Thoracic aorta (tissue), 2 donors: ENCODE results near the gene XRCC4. TPM values are rescaled to one million over a fixed set of nuclear protein-coding genes. Genes with fewer than 3 reads are reported as not detected.

Experiments
- ATAC-seq: fragments of 150-250 bp; one replicate; pipeline ENCODE4 v1.8.0; 2017; ENCODE audit warnings: low read depth; ENCODE audit not compliant: insufficient number of reproducible peaks, low FRiP score
- DNase-seq: peaks from one replicate; pipeline ENCODE4 v3.0.0-alpha.2; 2020; ENCODE audit warnings: low spot score
- H3K27ac ChIP-seq, 2 donors: fragments of 200-600 bp; sonication (generic); 1 replicate in 1 of 2; 2 replicates in 1 of 2; pipeline ENCODE4 v1.5.1; 2016; ENCODE audit warnings: mild to moderate bottlenecking in 2 of 2, moderate library complexity in 2 of 2
- H3K27me3 ChIP-seq: fragments of 200-600 bp; sonication (generic); replicated peaks from 2 replicates; pipeline ENCODE4 v1.6.0; 2016; ENCODE audit warnings: mild to moderate bottlenecking; ENCODE audit not compliant: insufficient read depth
- H3K36me3 ChIP-seq: fragments of 200-600 bp; sonication (generic); one replicate; pipeline ENCODE4 v1.5.1; 2016
- H3K4me1 ChIP-seq, 2 donors: fragments of 200-600 bp; sonication (generic); 1 replicate in 1 of 2; 2 replicates in 1 of 2; pipeline versions ENCODE4 v1.5.1 to v1.6.0; 2016; ENCODE audit warnings: low read depth in 2 of 2, mild to moderate bottlenecking in 1 of 2; ENCODE audit not compliant: control insufficient read depth in 1 of 2
- H3K4me3 ChIP-seq: fragments of 200-600 bp; sonication (generic); 2 replicates; pipeline ENCODE4 v1.5.1; 2016; ENCODE audit warnings: mild to moderate bottlenecking
- H3K9me3 ChIP-seq: fragments of 200-600 bp; sonication (generic); 2 replicates; pipeline ENCODE4 v1.5.1; 2016
- total RNA-seq, 2 donors: library from RNA; depleted of rRNA; stranded (reverse); fragments of >200 nt; gene quantifications; one replicate each; pipeline versions ENCODE4 v1.1.0 to v1.2.3, GENCODE V29; 2016
- TF ChIP-seq, protein P1 (sequence below): fragments of 200-600 bp; sonication (generic); IDR thresholded peaks from one replicate; pipeline ENCODE4 v1.5.1; 2019; ENCODE audit warnings: antibody characterized with exemption

The XRCC4 gene
- total RNA-seq, 2 donors from 2014 or later: 7.8 to 11.1 TPM

DNA sequence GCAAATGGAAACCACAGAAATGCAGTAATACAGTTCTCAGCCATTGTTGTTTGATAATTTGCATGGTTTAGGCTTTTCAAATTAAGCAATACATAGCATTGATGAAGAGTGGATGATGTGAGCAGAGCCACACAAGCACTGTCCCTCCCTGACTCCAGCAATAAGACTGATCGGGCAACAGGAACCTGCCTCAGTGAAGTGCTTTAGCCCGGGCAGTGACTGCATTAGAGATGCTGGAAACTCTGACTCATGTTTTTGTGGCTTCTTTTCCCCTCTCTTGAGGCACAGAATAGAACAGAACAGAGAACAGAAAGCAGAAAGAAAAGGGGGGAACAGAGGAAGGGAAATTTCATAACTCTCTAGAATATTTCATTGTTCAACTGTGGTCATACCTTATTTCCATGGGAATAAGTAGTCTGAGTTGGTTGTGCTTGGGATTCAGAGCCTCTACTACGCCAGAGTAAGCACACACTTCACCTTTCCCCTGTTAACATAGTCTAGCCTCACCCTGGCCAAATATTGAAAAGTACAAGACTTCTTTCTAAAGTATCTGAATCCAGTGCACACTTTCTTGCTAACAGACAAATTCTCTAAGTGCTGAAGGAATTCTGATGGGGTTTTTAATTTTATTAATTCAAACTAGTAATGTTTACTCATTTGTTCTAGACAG, 229.4 kb downstream of the XRCC4 start:
- DNase-seq: no peak
- TF ChIP-seq, protein P1, sequence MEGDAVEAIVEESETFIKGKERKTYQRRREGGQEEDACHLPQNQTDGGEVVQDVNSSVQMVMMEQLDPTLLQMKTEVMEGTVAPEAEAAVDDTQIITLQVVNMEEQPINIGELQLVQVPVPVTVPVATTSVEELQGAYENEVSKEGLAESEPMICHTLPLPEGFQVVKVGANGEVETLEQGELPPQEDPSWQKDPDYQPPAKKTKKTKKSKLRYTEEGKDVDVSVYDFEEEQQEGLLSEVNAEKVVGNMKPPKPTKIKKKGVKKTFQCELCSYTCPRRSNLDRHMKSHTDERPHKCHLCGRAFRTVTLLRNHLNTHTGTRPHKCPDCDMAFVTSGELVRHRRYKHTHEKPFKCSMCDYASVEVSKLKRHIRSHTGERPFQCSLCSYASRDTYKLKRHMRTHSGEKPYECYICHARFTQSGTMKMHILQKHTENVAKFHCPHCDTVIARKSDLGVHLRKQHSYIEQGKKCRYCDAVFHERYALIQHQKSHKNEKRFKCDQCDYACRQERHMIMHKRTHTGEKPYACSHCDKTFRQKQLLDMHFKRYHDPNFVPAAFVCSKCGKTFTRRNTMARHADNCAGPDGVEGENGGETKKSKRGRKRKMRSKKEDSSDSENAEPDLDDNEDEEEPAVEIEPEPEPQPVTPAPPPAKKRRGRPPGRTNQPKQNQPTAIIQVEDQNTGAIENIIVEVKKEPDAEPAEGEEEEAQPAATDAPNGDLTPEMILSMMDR: no peak
- H3K9me3 ChIP-seq: no peaks in the 10 kb centered on the region
- peak overlapping the region; percentile 37 for H3K4me3 ChIP-seq
- peak; percentile 98 for ATAC-seq
- peak overlapping the region; percentile 51 to 82 for H3K27ac ChIP-seq
- peaks cover 10 to 12% of the 10 kb centered on the region in 2 donors for H3K4me1 ChIP-seq
- H3K36me3 ChIP-seq: no peaks in the 10 kb centered on the region
- no peaks in the 10 kb centered on the region for H3K27me3 ChIP-seq

- no peak overlapping the region for H3K4me3 ChIP-seq
- no peaks in the 10 kb centered on the region for H3K27me3 ChIP-seq
- no peaks in the 10 kb centered on the region for H3K36me3 ChIP-seq
- TF ChIP-seq, protein P1: no peak
- H3K4me1 ChIP-seq: peaks cover 0 to 2% of the 10 kb centered on the region in 2 donors
- DNase-seq (no peak), ATAC-seq (no peak)
- no peak overlapping the region for H3K27ac ChIP-seq
- peaks cover 9% of the 10 kb centered on the region for H3K9me3 ChIP-seq
Measured at GRCh38 chr5:83312663-83313062, 235.3 kb downstream of the XRCC4 start.

- Histone ChIP-seq H3K4me3 (no peak overlapping the region), H3K27ac (no peak overlapping the region), H3K4me1 (no peaks in the 10 kb centered on the region), H3K9me3 (peaks cover 9% of the 10 kb centered on the region), H3K36me3 (no peaks in the 10 kb centered on the region), H3K27me3 (no peaks in the 10 kb centered on the region)
- TF ChIP-seq, protein P1: no peak
- ATAC-seq (no peak), DNase-seq (no peak)
Measured at GRCh38 chr5:83313436-83313835, 236.1 kb downstream of the XRCC4 start.

DNA sequence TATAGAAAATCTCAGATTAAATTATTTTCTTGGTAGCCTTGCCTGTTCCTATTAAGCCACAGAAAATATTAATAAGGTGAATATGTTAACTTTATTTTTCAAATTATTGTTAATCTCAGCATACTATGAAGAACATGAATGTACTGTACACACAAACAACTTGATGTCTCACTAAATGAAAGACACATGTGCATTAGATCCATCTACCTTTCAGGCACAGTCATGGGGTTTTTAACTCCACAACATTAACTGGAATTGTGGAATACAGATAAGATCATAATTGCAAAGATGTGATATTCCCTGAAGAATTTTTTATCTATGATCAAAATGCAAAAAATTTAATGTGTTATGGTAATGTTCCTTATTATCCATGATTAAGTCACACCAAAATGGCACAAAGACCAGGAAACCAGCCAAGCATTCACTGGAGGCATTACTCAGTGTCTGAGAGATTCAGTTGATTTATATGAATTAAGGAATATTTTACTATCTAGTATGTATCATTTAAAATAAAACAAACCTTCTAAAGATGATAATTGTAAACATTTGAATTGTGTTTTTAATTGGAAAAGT, 244.2 kb downstream of the XRCC4 start:
- peaks cover 0 to 9% of the 10 kb centered on the region in 2 donors for H3K4me1 ChIP-seq
- TF ChIP-seq, protein P1: no peak
- H3K9me3 ChIP-seq: no peaks in the 10 kb centered on the region
- DNase-seq: no peak
- no peak for ATAC-seq
- H3K27ac ChIP-seq: no peak overlapping the region
- H3K27me3 ChIP-seq: no peaks in the 10 kb centered on the region
- no peaks in the 10 kb centered on the region for H3K36me3 ChIP-seq
- no peak overlapping the region for H3K4me3 ChIP-seq

DNA sequence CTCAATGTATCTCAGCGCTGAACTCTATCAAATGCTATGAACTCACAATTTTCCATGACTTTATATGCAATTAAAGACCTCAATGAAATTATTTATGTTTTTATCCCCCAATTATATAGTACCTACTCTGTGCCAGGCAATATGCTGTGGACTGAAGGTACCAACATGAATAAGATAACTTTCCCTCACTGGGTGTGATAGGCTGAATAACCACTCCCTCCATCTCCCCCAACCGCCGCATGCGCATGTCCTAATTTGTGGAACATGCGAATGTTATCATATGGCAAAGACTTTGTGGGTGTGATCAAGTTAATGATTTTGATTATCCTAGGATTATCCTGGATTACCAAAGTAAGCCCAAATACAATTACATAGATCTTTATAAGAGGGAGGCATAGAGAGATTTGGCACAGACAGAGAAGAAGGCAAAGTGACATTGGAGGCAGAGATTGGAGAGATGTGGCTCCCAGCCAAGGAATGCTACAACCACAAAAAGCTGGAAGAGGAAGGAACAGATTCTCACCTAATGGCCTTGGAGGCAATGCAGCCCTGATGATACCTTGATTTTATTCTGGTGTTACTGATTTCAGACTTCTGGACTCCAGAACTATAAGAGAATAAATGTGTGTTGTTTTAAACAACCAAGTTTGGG, 245.1 kb downstream of the XRCC4 start:
- Histone ChIP-seq H3K4me3 (no peak overlapping the region), H3K27ac (no peak overlapping the region), H3K4me1 (peaks cover 0 to 9% of the 10 kb centered on the region in 2 donors), H3K36me3 (no peaks in the 10 kb centered on the region), H3K9me3 (no peaks in the 10 kb centered on the region), H3K27me3 (no peaks in the 10 kb centered on the region)
- DNase-seq (no peak), ATAC-seq (no peak)
- TF ChIP-seq, protein P1: no peak
